ENCODE data around the gene ZNF653.

ZNF653 gene

GRCh38 chr19:11489378-11489777 lies 16.3 kb downstream of the ZNF653 start:
- Histone ChIP-seq H3K9me3 (ENCODE audit: control insufficient read depth, low read depth, low read length) (no peaks in the 10 kb centered on the region), H3K4me1 (ENCODE audit: control insufficient read depth, low read depth, low read length) (no peaks in the 10 kb centered on the region), H3K36me3 (ENCODE audit: control insufficient read depth, low read depth, low read length) (no peaks in the 10 kb centered on the region), H3K4me3 (ENCODE audit: low read length) (no peak overlapping the region), H3K27me3 (ENCODE audit: control insufficient read depth, insufficient read depth, low read length) (no peaks in the 10 kb centered on the region), H3K27ac (ENCODE audit: low read length) (no peak overlapping the region), H3K9ac (ENCODE audit: low read length) (no peak overlapping the region)

GRCh38 chr19:11486661-11487503 lies 18.8 kb downstream of the ZNF653 start:
- H3K27ac ChIP-seq (ENCODE audit: low read length), result no peak overlapping the region
- no peaks in the 10 kb centered on the region for H3K36me3 ChIP-seq (ENCODE audit: control insufficient read depth, low read depth, low read length)
- H3K9me3 ChIP-seq (ENCODE audit: control insufficient read depth, low read depth, low read length), result no peaks in the 10 kb centered on the region

GRCh38 chr19:11485245-11485837 lies 20.3 kb downstream of the ZNF653 start:
- no peak overlapping the region for H3K27ac ChIP-seq (ENCODE audit: low read length)
- H3K4me1 ChIP-seq (ENCODE audit: control insufficient read depth, low read depth, low read length), result no peaks in the 10 kb centered on the region
- no peak overlapping the region for H3K9ac ChIP-seq (ENCODE audit: low read length)
- H3K36me3 ChIP-seq (ENCODE audit: control insufficient read depth, low read depth, low read length), result no peaks in the 10 kb centered on the region
- peaks cover 18% of the 10 kb centered on the region for H3K27me3 ChIP-seq (ENCODE audit: control insufficient read depth, insufficient read depth, low read length)
- H3K9me3 ChIP-seq (ENCODE audit: control insufficient read depth, low read depth, low read length), result no peaks in the 10 kb centered on the region
- no peak overlapping the region for H3K4me3 ChIP-seq (ENCODE audit: low read length)

More at GRCh38 chr19:11486661-11487503, 18.8 kb downstream of the ZNF653 start:
- H3K27me3 ChIP-seq (ENCODE audit: control insufficient read depth, insufficient read depth, low read length), result peaks cover 3% of the 10 kb centered on the region
- no peak overlapping the region for H3K9ac ChIP-seq (ENCODE audit: low read length)
- H3K4me1 ChIP-seq (ENCODE audit: control insufficient read depth, low read depth, low read length), result no peaks in the 10 kb centered on the region
- H3K4me3 ChIP-seq (ENCODE audit: low read length), result no peak overlapping the region

GRCh38 chr19:11483366-11484111 lies 22.1 kb downstream of the ZNF653 start:
- no peaks in the 10 kb centered on the region for H3K36me3 ChIP-seq (ENCODE audit: control insufficient read depth, low read depth, low read length)
- H3K9me3 ChIP-seq (ENCODE audit: control insufficient read depth, low read depth, low read length), result no peaks in the 10 kb centered on the region
- peaks cover 33% of the 10 kb centered on the region for H3K27me3 ChIP-seq (ENCODE audit: control insufficient read depth, insufficient read depth, low read length)
- H3K4me3 ChIP-seq (ENCODE audit: low read length), result no peak overlapping the region
- H3K9ac ChIP-seq (ENCODE audit: low read length), result no peak overlapping the region
- H3K4me1 ChIP-seq (ENCODE audit: control insufficient read depth, low read depth, low read length), result no peaks in the 10 kb centered on the region
- no peak overlapping the region for H3K27ac ChIP-seq (ENCODE audit: low read length)

GRCh38 chr19:11482384-11483050 lies 23.1 kb downstream of the ZNF653 start:
- Histone ChIP-seq H3K4me1 (ENCODE audit: control insufficient read depth, low read depth, low read length) (no peaks in the 10 kb centered on the region), H3K27ac (ENCODE audit: low read length) (no peak overlapping the region), H3K4me3 (ENCODE audit: low read length) (peak overlapping the region; percentile 42), H3K9me3 (ENCODE audit: control insufficient read depth, low read depth, low read length) (no peaks in the 10 kb centered on the region), H3K9ac (ENCODE audit: low read length) (no peak overlapping the region), H3K27me3 (ENCODE audit: control insufficient read depth, insufficient read depth, low read length) (peaks cover 34% of the 10 kb centered on the region), H3K36me3 (ENCODE audit: control insufficient read depth, low read depth, low read length) (no peaks in the 10 kb centered on the region)

- H3K4me1 ChIP-seq (ENCODE audit: control insufficient read depth, low read depth, low read length), result no peaks in the 10 kb centered on the region
- H3K27me3 ChIP-seq (ENCODE audit: control insufficient read depth, insufficient read depth, low read length), result peaks cover 34% of the 10 kb centered on the region
- H3K9me3 ChIP-seq (ENCODE audit: control insufficient read depth, low read depth, low read length), result no peaks in the 10 kb centered on the region
- no peaks in the 10 kb centered on the region for H3K36me3 ChIP-seq (ENCODE audit: control insufficient read depth, low read depth, low read length)
- peak overlapping the region; percentile 42 for H3K4me3 ChIP-seq (ENCODE audit: low read length)
- no peak overlapping the region for H3K27ac ChIP-seq (ENCODE audit: low read length)
- H3K9ac ChIP-seq (ENCODE audit: low read length), result no peak overlapping the region
These were observed 23.9 kb downstream of the ZNF653 start for GRCh38 chr19:11481534-11482383.

GRCh38 chr19:11480715-11481533 lies 24.7 kb downstream of the ZNF653 start, which contains the start of gene ELAVL3:
ELAVL3 (minus strand) TSS chr19:11481046; CDS start chr19:11480608, 438 bp downstream.
- H3K36me3 ChIP-seq (ENCODE audit: control insufficient read depth, low read depth, low read length), result no peaks in the 10 kb centered on the region
- peaks cover 34% of the 10 kb centered on the region for H3K27me3 ChIP-seq (ENCODE audit: control insufficient read depth, insufficient read depth, low read length)
- H3K4me3 ChIP-seq (ENCODE audit: low read length), result no peak within 1 kb of the TSS
- no peaks in the 10 kb centered on the region for H3K4me1 ChIP-seq (ENCODE audit: control insufficient read depth, low read depth, low read length)
- no peak within 1 kb of the TSS for H3K9ac ChIP-seq (ENCODE audit: low read length)
- no peaks in the 10 kb centered on the region for H3K9me3 ChIP-seq (ENCODE audit: control insufficient read depth, low read depth, low read length)
- H3K27ac ChIP-seq (ENCODE audit: low read length), result no peak within 1 kb of the TSS

- Histone ChIP-seq H3K27ac (ENCODE audit: low read length) (no peak overlapping the region), H3K27me3 (ENCODE audit: control insufficient read depth, insufficient read depth, low read length) (peaks cover 34% of the 10 kb centered on the region), H3K4me3 (ENCODE audit: low read length) (no peak overlapping the region), H3K36me3 (ENCODE audit: control insufficient read depth, low read depth, low read length) (no peaks in the 10 kb centered on the region), H3K9ac (ENCODE audit: low read length) (no peak overlapping the region), H3K4me1 (ENCODE audit: control insufficient read depth, low read depth, low read length) (no peaks in the 10 kb centered on the region), H3K9me3 (ENCODE audit: control insufficient read depth, low read depth, low read length) (no peaks in the 10 kb centered on the region)
These were observed 25.5 kb downstream of the ZNF653 start for GRCh38 chr19:11479898-11480714.

- H3K9me3 ChIP-seq (ENCODE audit: control insufficient read depth, low read depth, low read length), result no peaks in the 10 kb centered on the region
- H3K27ac ChIP-seq (ENCODE audit: low read length), result no peak overlapping the region
- H3K36me3 ChIP-seq (ENCODE audit: control insufficient read depth, low read depth, low read length), result no peaks in the 10 kb centered on the region
- no peak overlapping the region for H3K9ac ChIP-seq (ENCODE audit: low read length)
- peak overlapping the region; percentile 43 for H3K4me3 ChIP-seq (ENCODE audit: low read length)
- H3K27me3 ChIP-seq (ENCODE audit: control insufficient read depth, insufficient read depth, low read length), result peaks cover 34% of the 10 kb centered on the region
- H3K4me1 ChIP-seq (ENCODE audit: control insufficient read depth, low read depth, low read length), result no peaks in the 10 kb centered on the region
These were observed 26.3 kb downstream of the ZNF653 start for GRCh38 chr19:11479090-11479897.
